Omental fat pad (tissue), 4 donors: ENCODE results near the gene SLC19A1. TPM values are rescaled to one million over a fixed set of nuclear protein-coding genes. Genes with fewer than 3 reads are reported as not detected.
"Not testable (repeated sequence)": the region's sequence is repeated elsewhere in the genome, so short reads cannot be mapped to it uniquely, and the experiment has no call there.

ENCODE experiments used
- ATAC-seq: fragments of 150-250 bp; one replicate; pipeline ENCODE4 v1.9.1; 2016; ENCODE audit warnings: mild to moderate bottlenecking, moderate library complexity; ENCODE audit not compliant: low FRiP score
- DNase-seq: peaks from one replicate; pipeline ENCODE4 v3.0.0-alpha.2; 2019; ENCODE audit warnings: low spot score
- total RNA-seq, 4 donors: library from RNA; depleted of rRNA; stranded (reverse); fragments of >200 nt; gene quantifications; one replicate each; pipeline ENCODE4 v1.1.0, GENCODE V29; 2016
- TF ChIP-seq, protein P1 (sequence below), 3 donors: fragments of 450-650 bp; IDR thresholded peaks; one replicate each; pipeline ENCODE4 v1.5.1; 2016 to 2017; ENCODE audit warnings: antibody characterized with exemption in 3 of 3, mild to moderate bottlenecking in 3 of 3, moderate library complexity in 2 of 3

Gene SLC19A1
- total RNA-seq, 4 donors from 2014 or later: 5.8 to 18.6 (median 14.6) TPM

GRCh38 chr21:45504516-45505415 is 37.5 kb downstream of the SLC19A1 start:
- ATAC-seq (no peak), DNase-seq (no peak)
- TF ChIP-seq, protein P1, sequence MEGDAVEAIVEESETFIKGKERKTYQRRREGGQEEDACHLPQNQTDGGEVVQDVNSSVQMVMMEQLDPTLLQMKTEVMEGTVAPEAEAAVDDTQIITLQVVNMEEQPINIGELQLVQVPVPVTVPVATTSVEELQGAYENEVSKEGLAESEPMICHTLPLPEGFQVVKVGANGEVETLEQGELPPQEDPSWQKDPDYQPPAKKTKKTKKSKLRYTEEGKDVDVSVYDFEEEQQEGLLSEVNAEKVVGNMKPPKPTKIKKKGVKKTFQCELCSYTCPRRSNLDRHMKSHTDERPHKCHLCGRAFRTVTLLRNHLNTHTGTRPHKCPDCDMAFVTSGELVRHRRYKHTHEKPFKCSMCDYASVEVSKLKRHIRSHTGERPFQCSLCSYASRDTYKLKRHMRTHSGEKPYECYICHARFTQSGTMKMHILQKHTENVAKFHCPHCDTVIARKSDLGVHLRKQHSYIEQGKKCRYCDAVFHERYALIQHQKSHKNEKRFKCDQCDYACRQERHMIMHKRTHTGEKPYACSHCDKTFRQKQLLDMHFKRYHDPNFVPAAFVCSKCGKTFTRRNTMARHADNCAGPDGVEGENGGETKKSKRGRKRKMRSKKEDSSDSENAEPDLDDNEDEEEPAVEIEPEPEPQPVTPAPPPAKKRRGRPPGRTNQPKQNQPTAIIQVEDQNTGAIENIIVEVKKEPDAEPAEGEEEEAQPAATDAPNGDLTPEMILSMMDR (IDR thresholded peaks at IDR 0.05): no peak

GRCh38 chr21:45504021-45504515 is 38.2 kb downstream of the SLC19A1 start:
- TF ChIP-seq, protein P1 (IDR thresholded peaks at IDR 0.05): no peak

DNA sequence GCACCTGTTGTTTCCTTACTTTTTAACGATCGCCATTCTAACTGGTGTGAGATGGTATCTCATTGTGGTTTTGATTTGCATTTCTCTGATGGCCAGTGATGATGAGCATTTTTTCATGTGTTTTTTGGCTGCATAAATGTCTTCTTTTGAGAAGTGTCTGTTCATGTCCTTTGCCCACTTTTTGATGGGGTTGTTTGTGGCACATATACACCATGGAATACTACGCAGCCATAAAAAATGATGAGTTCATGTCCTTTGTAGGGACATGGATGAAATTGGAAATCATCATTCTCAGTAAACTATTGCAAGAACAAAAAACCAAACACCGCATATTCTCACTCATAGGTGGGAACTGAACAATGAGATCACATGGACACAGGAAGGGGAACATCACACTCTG is 39.0 kb downstream of the SLC19A1 start:
- DNase-seq, ATAC-seq: not testable (repeated sequence)

More at GRCh38 chr21:45504021-45504515, 38.2 kb downstream of the SLC19A1 start:
- ATAC-seq: no peak
- DNase-seq: no peak

DNA sequence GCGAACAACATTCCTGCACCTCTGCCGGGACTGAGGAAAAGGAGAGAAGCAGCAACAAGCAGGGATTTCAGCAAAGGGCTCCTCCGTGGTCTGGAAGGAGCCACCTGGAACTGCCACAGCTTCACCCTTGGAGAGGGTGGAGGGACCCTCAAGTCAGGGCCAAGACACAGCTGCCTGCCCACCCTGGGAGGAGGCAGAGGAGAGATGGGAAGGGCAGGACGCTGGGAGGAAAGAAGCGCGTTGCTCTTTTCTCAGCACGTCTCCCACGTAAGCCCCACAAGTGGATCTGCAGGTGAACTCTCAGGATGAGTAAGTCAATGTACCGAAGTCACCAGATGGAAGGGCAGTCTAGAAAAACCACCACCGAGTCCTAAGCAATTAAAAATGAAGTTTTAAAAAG is 39.6 kb downstream of the SLC19A1 start:
- TF ChIP-seq, protein P1 (IDR thresholded peaks at IDR 0.05): no peak
- DNase-seq: no peak
- no peak for ATAC-seq

DNA sequence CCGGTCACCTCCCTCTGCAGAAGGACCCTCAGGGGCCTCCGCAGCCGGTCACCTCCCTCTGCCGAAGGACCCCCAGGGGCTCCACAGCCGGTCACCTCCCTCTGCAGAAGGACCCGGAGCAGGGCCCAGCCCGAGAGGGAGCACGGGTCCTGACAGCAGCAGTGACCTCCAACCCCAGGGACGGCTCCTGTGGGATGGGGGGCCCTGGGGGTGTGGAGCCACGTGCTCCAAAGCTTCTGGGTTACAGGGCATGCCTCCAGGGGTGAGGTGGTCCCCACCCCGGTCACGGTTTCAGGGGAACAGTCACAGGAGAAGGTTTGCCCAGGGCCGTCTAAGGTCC is 40.3 kb downstream of the SLC19A1 start:
- TF ChIP-seq, protein P1 (IDR thresholded peaks at IDR 0.05): no peak
- ATAC-seq (no peak), DNase-seq (no peak)

- DNase-seq, ATAC-seq: not testable (repeated sequence)
Measured at GRCh38 chr21:45501081-45502005, 40.9 kb downstream of the SLC19A1 start.

DNA sequence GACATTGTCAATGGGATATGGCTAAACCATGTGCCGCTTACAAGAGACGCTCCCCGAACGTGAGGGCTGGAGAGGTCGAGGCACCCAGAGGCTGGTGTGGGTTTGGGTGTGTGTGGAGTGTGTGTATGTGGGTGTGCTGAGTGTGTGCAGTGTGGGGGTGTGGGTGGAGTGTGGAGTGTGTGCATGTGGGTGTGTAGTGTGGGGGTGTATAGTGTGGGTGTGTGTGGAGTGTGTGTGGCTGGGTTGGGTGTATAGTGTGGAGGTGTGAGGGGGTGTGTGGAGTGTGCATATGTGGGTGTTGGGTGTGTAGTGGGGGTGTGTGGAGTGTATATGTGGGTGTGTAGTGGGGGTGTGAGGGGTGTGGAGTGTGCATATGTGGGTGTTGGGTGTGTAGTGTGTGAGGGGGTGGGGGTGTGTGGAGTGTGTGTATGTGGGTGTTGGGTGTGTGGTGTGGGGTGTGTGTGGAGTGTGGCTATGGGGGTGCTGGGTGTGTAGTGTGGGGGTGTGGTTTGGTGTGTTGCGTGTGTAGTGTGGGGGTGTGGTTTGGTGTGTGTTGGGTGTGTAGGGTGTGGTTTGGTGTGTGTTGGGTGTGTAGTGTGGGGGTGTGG is 42.2 kb downstream of the SLC19A1 start:
- no peak for DNase-seq
- no peak for ATAC-seq
- TF ChIP-seq, protein P1 (IDR thresholded peaks at IDR 0.05): no peak
